ENCODE measurements around the gene OSGIN1.

The OSGIN1 gene

DNA sequence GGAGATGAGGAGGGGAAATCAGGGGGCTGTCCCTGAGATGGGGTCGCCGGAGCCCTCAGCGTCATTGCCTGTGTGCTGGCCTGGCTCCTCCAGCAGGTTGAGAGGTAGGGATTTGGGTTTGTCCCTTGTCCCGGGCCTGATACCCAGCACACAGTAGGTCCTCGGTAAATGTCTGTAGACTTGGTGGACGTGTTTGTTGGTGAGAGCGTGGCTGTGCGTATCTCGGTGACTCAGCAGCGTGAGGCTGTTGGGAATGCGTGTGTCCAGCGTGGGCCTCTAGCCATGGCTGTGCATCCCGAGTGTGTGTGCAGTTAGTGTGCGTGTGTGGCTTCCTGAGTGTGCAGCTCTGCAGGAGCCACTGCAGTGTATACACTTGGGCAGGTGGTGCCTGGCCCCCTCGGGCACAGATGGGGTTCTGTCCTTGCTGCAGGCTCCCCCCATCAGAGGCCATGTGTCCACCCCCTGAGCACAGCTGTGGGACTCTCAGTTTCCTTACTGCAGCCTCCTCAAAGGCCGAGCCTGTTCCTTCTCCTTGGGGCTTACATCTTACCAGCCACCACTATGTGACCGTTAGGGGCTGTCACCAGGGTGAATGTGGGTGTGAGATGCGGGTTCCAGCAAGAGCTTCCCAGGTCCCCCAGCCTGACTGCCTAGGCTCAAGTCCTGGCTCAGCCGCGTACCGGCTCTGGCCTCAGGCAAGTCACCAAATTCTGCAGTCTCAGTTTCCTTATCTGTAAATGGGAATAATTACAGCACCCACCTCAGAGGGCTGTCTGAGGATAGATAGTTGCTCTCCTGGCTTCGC, 20.7 kb downstream of the OSGIN1 start:
- no peak for DNase-seq

DNA sequence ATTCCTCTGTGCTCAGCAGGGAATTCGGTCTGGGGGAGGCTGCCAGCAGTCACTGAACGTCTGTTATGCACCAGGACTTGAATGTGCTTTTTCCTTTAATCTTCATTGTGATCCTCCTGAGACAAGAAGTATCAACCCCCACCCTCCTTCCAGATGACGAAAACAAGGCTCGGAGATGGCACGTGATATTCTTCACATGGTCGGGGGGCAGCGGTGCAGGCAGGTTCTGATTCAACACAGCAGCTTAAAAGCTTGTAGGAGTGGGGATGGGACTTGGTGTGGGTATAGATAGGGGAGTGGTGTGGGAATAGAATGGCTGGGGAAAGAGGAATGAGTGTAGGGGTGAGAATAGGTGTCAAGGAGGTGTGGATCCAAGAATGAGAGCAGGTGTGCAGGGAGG, 21.4 kb downstream of the OSGIN1 start:
- DNase-seq = no peak

DNA sequence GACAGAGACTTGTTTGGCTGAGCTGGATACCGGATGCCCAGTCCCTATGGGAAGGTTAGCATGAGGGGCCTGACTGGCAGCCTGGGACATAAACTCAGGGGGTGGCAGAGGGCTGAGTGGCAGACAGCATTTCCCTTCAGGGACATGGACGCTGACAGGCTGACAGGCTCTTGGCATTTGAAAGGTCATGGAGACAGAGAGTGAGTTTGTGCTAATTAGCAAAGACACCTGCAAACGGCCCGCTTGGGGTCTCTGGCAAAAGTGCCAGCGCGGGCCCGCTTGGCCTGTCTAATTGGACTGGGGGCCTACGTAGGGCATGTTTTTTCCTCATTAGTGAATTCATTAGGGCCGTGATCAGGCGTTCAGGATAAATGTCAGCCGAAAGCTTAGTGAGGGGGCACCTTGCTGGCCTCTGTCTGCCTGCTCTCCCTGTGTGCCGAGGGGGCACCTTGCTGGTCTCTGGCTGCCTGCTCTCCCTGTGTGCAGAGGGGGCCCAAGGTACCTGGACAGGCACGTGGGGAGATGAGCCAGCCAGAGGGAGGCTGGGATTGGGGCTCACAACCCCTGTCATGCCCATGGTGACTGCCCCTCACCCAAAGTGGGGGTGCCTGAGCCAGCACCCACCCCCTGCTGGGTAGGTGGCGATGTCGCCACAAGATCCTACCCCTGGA, 22.7 kb downstream of the OSGIN1 start:
- no peak for DNase-seq

- no peak for DNase-seq
Measured at GRCh38 chr16:83977056-83977815, 24.2 kb downstream of the OSGIN1 start.

DNA sequence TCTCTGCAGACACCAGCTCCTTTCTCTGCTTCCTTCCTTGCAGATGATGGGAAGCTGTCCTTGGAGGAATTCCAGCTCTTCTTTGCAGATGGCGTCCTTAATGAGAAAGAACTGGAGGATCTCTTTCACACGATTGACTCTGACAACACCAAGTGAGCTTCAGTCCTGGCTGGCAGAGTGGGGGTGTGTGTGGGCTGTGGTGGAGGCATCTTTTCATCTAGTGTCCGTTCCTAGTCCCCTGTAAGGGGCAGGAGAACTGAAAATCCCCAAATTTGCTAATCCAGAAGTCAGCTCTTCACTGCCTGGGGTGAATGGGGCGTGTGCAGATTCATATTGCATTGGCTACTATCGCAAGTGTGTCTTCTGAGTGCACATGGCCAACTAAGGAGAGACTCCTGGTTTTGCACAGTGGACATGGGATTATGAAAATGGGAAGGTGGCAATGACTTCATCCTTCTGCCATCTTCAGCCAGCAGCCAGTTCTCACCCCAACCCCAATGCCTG, 25.4 kb downstream of the OSGIN1 start:
- DNase-seq = no peak

DNA sequence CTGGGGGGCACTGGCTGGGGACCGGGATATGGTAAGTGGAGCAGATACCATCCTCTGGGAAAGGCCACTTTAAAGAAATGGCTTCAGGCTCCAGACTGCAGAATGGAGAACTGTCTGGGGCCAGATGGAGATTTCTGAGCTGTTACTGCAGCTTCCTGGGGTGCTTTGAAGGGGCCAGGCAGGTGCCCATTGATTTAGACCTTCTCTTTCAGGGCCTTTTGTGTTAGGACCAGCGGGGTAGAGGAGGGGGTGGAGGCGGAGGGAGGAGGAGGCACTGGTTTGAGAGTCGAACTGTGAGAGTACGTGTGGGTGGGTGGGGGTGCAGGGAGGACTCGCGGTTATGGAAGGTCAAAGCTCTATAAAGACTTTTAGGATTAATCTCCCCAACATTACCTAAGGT, 26.4 kb downstream of the OSGIN1 start:
- DNase-seq = no peak

DNA sequence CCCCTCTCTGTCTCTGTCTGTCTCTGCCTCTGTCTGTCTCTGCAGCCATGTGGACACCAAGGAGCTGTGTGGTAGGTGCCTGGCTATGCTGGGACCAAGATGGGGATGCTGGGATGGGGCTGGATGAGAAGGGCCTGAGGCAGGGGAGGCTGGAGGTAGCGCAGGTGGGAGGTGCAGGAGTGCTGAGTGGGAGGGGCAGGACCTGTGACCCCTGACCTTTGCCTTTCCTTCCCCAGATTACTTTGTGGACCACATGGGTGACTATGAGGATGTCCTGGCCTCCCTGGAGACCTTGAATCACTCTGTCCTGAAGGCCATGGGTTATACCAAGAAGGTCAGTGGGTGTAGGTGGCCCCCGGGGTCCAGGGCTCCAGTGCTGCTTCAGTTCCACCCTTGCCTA, 27.8 kb downstream of the OSGIN1 start:
- DNase-seq = no peak

- no peak for DNase-seq
Measured at GRCh38 chr16:83981799-83982198, 28.8 kb downstream of the OSGIN1 start.

GRCh38 chr16:83983491-83983890, 30.5 kb downstream of the OSGIN1 start:
- DNase-seq = no peak

DNA sequence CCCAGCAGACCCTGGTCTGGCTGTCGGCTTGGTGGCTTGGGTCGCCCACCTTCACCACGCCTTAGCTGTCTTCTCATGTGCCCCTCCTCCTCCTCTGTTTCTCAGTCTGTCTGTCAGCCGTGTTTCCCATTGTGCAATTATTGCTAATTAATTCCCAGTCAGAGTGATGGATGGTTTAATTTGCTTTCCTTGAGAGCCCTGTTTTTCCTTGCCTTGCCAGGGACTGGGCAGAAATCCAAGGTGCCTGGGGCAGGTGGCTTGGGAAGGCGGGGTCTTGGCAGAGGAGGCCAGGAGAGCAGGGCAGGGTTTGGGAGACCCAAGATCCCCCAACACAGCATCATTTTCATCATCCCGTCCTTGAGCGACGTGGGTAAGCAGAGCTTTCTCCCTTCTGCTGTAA, 36.3 kb downstream of the OSGIN1 start:
- DNase-seq = no peak

- no peak for DNase-seq
Measured at GRCh38 chr16:83990492-83990891, 37.5 kb downstream of the OSGIN1 start.

GRCh38 chr16:83992624-83993023, 39.6 kb downstream of the OSGIN1 start:
- DNase-seq = no peak

DNA sequence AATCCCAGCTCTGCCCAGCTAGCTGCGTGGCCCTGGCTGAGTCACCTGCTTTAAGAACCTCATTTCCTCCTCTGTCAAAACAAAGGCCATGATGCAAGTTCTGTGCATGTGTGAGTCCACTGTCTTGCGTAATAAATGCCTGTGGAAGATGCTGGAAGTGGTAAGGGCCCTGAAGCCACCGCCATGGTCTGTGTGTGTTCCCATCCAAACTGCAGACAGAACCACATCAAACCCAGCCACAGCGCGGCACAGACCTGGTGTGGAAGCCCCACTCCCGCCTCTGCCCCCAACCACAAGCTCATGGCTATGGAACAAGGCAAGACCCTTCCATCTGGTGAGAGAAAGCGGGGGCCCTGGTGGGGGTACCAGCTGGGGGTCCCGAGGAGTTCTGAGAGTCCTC, 41.0 kb downstream of the OSGIN1 start:
- no peak for DNase-seq

- no peak for DNase-seq
Measured at GRCh38 chr16:83994703-83995102, 41.7 kb downstream of the OSGIN1 start.

DNA sequence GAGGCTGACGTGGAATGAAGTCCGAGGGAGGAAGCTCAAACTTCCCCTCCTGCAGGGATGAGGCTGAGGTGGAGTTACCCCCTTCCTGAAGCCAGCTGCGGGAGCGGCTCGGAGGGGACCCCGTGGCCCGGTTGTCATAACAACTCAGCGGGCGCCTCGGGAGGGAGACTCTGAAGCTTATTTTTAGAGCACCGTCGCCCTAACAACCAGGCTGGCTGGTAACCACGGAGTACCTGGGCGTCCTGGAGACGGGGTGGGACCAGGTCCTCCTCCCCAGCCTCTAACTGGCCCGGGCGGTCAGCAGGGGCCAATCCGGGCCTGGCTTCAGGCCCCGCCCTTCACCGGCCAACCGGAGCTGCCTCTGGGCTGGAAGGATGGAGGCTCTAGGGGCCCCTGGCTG, 42.7 kb downstream of the OSGIN1 start:
- DNase-seq = no peak

DNA sequence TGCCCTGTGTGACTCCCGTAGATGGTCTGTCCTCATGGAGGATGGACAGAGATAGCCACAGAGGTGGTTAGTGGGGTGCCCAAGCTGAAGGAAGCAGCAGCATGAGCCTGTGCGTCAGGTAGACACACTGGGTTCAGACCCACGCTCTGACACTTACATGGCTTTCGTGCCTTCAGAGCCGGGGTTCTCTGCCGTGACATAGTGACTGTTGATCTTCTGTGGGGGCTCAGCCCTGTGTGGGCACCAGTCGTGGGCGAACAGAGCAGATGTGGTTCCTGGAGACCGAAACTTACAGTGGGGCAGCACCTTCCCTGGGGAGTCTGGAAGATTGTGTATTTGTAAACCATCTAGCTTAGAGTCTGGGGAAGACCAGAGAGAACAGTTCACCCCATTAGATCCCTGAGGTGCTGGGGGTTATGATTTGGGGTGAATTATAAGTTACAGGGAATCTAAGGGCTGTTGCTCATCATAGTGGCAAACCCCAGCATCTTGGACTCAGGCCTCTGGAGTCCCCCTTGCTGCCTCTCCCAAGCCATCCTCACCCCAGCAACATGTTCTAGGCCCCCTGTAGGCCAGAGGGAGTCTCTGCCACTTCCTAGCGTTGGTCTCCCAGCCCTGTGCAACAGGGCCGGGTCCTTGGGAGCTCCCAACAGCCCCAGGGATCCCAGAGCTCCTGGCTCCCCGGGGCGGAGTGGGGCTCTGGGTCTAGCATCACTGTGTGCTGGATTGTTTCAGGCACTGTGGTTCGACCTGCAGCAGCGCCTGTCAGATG, 43.6 kb downstream of the OSGIN1 start:
- no peak for DNase-seq

DNA sequence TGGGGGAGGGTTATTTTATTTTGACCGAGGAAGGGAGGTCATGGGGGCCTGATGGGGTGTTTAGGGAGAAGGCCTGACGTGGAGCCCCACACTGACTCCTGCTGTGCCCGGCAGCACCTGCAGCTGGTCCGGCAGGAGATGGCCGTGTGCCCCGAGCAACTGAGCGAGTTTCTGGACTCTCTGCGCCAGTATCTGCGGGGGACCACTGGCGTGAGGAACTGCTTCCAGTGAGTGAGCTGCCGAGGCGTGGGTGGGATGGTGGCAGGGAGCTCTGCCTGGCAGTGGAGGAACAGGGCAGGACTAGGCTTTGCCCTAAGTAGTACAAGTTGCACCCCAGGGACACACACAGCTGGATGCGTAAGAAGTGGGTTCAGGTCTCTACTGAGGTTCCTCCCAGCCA, 45.1 kb downstream of the OSGIN1 start:
- no peak for DNase-seq

- DNase-seq = no peak
Measured at GRCh38 chr16:84000989-84001642, 48.1 kb downstream of the OSGIN1 start.

GRCh38 chr16:84001726-84002125, 48.7 kb downstream of the OSGIN1 start:
- DNase-seq = no peak

DNA sequence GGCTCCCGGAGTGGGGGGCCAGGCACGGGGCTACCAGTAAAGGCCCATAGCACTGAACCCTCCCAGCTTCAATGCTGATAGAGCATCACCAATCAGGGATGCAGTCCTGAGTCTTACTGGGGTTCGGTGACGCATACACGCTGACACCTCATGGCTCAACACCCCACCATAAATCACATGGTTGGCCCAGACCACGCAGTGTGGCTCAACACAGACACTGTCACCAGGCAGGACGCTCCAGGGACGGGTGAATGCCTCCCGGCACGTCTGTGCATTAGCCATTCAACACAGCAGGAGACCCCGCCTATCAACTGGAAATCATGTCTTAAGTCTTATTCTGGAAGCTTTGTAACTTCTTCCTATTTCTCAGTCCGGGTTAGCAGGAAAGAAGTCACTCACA, 50.0 kb downstream of the OSGIN1 start:
- no peak for DNase-seq

GRCh38 chr16:84004442-84004841, 51.4 kb downstream of the OSGIN1 start:
- DNase-seq = no peak

DNA sequence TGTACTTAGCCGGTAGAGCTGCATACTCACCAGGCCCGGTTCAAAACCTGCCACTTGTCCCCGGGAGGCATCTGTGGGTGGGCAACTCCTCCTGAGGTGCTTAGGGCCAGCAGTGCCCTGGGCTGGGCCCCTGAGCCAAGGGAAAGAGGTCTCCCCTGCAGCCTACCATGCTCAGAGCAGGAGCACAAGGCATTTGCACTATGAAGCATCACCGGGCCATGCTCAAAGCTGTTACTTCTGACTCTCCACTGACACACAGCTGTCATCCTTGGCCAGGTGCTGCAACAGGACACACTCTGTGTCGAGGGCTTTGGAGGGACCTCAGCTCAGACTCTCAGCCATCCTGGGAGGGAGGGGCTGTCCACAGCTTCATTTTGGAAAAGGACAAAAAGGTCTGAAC, 52.4 kb downstream of the OSGIN1 start:
- DNase-seq = no peak
